HG02798 (cell line): Measurements from ENCODE around the gene TIMP4.

Experiments used
- ATAC-seq: cut with Tn5 transposase; IDR thresholded peaks from one replicate; pipeline ENCODE4 v1.9.1; 2021; ENCODE audit warnings: mild to moderate bottlenecking; ENCODE audit not compliant: unreplicated experiment, poor library complexity

TIMP4 gene

DNA sequence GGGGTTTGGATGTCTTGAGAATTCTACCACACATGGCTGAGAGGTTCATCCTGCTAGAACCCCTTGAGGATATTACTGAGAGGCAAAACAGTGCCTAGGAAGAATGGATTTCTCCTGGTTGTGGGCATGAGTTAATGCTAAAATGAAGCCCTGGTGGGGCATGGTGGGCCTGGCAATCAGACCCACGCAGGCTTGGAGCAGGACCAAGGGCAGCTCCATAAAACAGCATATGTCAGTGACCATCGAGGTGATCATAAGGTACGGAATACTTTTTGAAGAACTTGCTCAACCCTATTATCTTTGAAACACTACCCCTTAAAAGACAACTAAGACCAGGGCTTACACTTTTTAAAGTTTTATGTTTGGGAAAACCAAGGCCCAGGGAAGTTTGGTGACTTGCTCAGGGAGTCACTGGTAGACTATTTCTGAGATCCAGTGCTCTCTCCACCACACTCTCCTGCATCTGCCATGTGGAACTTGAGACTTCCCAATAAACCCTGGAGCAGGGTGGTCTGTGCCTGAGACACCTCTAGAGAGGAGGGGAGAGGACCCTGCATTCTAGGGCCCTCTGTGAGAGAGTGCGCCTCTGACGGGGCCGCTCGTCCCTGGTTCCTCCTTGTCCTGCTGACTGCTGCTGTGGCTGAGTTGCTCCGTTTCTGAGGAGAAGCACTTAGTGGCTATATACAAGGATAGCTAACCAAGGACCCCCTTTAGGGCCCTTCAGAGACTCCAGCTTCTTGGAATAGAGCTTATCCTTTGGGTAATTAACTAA, 28.0 kb upstream of the TIMP4 start:
- ATAC-seq, result no peak

DNA sequence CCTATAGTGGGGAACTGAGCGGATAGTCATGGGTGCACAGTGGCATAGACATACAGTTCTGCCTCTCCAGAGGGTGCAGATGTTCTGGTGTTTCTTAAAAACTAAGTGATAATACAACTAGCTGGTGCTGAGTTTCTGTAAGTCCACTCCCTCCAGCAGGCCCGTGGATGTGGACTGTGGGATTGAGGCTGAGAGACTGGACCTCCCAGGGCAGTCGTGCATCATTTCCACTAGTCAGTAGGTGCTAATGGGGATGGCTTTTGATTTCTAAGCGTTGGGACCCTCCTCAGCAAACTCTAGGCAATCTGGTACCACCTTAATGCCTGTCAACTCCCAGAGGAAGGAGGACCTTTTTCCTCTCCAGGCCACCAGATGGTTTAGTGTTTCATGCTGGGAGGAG, 27.3 kb upstream of the TIMP4 start:
- no peak for ATAC-seq

DNA sequence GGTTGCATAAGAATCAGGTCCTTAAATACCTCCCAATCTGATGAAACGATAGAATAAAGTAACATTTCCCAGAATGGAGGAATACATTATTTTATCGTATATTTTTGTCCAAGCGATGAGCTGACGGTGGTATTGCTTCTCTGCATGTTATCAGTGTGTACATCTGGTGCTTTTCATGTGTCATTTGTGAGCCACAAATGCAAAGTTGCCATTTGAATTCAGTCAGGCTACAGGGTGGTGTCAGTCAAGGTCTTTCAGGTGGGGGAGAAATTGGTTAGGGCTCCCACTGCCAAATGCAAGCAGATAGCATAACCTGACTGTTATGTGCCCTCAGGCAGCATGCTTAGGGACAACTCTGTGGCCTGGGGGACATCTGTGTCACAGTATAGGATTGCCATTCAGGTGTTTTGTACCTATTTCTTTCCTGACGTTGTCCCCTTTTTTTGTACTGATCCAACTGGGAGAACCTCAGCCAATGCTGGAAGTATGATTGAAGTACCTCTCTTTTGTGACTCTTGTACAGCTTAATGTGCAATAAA, 26.5 kb upstream of the TIMP4 start:
- no peak for ATAC-seq

DNA sequence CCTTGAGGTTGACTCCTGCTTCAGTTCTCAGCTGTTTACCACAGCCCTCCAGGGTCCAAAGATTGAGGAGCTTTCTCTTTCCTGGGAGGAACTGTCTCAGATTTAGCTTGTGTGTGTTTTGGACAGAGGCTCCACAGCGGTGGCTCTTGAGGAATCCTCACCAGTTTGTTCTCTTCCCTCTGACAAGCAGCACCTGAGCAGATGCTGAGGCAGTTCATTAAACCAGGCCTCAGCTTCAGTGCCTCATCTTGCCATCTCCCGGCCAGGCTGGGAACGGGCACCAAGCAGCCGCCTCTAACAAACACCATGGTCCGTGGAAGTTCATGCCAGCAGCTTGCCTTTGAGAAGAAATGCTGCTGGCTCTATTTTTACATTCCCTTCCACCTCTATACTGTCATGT, 25.8 kb upstream of the TIMP4 start:
- no peak for ATAC-seq

DNA sequence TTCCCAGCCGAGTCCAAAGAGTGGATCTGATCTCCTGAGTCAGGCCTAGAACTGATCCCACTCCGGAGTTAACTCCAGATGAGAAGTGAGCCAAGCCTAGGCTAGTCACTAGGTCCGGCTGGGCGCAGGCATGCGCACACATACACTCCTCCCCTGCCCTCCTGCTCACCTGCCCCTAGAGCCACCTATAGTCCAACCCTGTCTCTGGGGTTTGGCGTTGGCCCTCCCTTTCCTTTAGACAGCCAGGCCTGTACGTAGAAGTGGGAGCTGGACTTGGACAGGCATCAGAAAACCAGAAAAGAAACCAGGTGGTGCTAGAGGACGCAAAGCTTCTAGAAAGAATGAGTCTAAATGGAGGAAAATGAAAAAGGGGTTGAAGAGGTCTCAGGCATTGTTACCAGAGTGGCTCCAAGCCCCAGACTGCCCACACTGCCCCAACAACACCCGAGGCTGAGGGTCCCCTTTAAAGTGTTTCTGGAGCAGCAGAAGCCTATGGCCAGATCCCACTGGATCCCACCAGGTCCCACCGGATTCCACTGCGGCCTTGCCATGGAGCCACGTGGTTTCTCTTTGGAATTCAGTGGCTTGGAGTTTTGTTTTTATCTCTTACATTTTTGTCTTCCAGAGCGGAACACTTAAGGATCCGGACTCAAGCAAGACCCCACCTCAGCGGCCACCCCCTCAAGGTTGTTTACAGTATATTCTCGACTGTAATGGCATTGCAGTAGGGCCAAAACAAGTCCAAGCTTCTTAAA, 24.2 kb upstream of the TIMP4 start:
- no peak for ATAC-seq

DNA sequence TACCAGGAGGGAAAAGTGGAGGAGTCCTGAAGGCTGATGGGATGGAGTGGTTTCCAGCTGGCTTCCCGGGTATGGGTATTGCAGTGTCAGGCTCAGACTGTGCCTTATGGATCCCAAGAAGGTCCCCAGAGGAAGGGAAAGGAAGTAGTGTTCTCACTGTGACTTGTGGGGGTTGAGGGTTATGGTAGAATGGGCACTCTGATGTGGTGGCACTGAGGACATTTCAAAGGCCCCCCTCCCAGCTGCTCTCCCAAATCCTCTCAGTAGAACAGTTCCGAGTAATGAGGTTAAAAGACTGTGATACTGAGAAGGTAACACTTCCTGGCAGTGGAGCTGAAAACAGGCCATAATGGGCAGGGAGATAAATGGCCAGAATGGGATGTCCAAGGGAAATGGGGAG, 23.1 kb upstream of the TIMP4 start:
- ATAC-seq, result no peak

DNA sequence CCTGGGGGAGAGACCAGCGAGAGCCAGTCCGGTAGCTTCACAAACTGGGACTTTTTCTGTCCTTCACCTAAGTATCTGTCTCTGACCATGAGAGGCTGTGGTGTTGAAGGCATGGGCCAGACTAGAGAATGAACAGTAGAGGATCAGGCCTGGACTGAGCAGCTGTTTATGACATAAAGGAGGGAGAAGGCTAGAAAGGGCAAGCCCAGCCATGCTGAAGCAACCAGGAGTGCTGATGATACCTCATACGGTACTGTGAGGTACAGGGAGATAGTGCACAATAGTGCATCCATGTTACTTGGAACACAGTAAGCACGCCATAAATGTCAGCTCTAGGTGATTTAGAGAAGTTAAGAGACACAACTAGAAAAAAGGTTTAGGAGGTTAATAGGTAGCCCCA, 22.6 kb upstream of the TIMP4 start:
- ATAC-seq, result no peak

DNA sequence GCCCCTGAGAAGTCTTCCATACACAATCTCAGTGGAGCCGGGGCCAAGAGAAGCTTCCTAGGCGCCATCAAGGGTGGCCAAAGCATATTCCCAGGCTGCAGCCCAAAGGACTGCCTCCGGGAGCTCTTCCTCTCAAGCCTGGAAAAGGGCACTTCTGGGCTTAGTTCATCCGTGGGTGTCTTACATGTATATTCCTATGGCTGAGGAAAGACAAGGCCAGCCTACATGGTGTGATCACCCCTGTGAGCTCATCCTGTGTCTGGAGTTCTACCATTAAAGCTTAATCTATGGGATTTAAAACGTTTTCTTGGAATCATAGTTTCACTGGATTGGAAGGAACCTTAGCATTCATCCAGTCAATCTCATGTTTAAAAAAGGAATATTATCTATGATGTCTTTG, 21.9 kb upstream of the TIMP4 start:
- no peak for ATAC-seq

DNA sequence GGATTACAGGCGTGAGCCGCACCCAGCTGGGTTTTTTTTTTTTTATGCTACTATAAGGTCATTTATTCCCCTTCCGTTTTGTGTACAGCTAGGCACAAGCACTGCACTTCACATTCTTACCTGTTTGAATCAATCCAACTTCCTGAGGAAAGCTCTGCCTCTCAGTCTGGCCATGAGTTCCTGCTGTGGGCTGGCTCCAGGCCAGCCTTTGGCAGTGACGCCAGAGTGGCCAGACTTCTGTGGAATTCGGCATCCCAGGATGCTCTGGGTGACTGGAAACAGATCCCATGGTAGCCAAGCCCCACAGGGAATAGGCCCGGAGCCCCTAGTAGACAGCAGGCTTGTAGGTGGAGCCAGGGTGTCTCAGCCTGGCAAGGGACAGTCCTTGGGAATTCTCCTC, 21.5 kb upstream of the TIMP4 start:
- no peak for ATAC-seq

DNA sequence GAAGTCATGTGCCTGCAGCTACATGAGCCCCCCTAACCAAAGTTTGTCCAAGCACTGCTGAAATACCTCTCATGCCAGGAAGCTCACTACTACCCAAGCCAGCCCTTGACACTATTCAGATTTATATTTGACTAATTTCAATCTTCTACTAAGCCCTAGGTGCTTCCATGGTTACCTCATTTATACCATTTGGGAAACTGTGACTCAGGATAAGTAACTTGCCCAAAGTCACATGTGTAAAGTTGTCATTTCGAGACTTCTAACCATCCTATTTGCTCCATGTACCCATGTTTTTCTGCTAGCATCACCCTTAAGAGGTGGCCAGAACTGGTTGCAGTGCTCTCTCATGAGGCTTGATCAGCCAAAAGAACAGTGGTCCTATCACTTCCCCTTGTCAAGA, 20.7 kb upstream of the TIMP4 start:
- no peak for ATAC-seq

DNA sequence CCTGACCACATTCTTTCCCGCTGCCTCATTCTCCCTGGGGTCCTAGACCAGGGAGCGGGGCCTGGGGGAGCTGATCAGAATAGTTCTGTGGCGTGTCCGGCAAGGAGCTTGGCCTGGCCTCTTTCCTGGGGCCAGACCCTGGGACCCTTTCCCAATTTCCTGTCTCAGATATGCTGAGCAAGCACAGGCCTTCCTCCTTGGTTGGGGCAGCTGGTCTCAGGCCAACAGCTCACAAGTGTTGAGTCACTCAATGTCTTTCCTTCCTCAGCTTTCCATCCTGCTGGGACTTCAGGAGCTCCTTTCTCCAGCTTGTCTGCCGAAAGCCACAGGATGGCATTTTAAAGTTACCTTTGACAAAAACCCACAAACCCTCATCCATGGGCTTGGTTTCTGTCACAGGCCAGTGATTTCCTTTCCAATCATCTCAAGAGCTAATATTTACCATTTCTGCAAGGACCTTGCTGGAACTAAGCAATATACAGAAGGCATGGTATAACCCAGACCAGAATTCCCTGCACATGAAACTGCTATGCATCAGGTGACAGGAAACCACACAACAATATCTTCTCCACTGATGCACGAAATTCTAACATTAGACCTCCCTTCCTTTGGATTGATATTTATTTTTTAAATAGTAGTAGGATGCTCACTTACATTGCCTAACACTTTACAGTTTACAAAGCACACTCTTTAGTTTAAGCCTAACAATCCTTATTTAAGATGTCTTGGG, 19.5 kb upstream of the TIMP4 start:
- no peak for ATAC-seq

DNA sequence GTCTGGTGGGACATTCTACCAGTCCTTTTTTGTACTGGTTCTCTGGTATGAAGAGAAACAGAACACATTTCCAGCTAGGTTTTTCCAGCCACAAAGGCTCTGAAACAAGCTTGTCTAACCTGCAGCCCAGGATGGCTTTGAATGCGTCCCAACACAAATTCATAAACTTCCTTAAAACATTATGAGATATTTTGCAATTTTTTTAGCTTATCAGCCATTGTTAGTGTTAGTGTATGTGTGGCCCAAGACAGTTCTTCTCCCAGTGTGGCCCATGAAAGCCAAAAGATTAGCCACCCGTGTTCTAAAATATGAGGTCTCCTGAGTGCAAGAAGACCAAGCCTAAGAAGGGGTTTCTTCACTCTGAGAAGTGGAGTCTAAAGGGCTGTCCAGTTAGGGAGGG, 18.4 kb upstream of the TIMP4 start:
- no peak for ATAC-seq

DNA sequence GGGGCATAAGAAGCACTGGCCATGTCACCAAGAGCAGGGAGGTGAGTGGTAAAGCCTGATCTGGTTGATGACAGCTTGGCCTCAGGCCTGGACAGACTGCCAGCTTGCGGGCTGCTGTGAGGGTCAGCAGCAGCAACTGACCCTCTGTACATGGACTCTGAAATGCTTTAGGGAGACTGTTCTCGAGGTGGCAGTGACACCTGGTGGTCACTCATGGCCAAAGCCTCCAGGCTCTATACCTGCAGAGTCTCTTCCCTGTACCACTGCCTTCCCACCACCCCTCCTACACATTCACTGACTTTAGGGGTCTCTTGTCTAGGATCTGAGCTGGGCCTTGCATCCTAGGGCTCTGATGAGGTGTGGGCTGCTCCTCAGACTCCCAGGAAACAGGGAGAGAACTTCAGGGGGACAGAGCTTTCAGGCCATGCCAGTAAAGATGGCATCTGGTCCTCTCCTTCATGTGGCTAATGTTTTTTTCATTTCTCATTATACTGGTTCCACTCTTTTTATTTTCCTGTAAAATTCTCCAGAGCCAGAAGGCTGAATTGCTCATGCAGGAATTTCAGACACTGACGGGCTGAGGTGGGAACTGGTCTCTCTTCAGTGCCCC, 17.2 kb upstream of the TIMP4 start:
- peak; percentile 75 for ATAC-seq

DNA sequence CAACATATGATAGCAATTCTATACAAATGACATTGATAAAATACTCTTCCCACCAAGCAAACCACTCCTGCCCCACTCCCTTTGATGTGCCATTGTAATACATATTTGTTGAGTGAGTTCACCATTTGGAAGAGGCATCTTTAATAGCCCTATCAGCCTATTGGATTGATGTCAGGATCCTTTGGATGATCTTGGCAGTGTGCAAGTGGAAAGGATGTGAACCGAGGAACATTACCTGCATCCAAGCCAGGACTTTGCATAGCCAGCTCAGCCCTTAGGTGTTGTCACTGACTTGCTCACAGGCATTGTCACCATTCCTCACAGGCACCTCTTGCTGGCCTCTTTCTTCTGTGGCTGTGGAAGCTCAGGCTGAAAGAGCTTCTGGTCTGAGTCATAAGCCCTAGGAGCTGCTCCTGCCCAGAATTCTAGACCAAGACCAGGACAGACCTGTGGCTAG, 16.5 kb upstream of the TIMP4 start:
- ATAC-seq, result no peak

DNA sequence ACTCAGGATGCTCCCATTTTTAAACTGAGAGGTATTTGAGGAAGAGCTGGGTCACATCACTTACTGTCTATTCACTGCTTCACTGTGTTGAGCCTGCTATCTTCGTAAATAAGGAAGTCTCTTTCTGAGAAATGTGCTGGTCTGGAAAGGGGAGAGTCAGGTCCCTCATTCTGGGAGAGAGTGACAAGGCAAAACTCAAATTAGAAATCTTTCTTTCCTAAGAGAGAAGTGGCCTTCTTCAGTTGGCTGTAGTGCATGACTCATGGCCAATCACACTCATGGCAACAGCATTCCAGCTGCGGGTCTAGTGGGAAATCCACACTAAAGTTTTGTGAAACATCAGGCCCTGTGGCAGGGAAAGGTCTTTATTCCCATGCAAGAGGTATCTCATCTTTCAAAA, 11.5 kb upstream of the TIMP4 start:
- no peak for ATAC-seq

DNA sequence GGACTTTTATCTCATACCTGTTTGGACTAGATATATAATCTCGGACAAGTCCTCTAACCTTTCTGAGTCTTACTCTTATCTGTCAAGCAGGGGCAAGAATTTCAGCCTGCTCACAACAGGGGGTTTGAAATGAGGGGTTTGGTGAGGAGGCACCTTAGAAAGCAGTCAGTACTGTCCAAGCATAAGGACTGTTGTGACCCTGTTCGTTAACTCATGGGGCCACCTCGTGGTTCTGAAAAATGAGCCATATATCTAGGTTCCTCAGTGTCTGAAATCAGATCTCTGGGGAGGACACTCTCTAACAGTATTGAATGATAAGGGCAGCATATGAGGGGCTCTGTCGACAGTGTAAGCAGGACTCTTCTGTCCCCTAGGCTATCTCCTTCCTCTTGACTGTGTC, 7.2 kb upstream of the TIMP4 start:
- ATAC-seq, result no peak

DNA sequence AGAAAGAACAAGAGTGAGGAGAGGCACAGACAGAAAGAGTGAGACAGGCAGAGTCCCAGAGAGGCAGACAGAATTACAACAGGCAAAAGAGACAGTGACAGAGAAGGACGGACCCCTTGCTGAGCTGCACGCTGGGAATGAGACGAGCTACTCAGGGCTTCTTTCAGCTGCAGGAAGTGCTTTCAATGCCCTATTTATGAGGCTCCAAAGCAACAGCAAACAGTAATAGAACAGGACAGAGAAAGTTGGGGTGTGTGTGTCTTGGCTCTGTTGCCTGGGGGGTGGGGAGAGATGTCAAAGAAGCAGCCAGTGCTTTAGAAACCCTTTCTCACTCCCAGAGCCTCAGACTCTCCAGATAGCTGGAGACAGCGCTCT, 502 bp upstream of the TIMP4 start:
- ATAC-seq, result no peak

DNA sequence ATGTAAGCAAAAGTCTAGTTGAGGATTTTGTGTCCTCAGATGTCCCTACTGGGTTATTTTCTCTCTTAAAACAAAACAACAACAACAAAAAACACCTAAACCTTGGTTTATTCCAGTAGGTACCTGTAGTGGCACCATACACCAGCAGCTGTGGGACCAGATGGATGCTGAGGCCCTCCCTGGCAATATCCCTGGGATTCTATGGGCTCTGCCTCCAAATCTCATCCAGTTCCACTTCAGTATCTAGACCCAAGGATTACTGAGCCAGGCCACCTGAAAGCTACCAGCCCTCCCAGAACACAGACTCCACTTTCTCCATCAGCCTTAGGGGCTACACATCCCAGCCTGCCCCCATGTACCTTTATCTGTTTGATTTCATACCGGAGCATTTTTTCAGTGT, 1.7 kb downstream of the TIMP4 start:
- ATAC-seq, result no peak

DNA sequence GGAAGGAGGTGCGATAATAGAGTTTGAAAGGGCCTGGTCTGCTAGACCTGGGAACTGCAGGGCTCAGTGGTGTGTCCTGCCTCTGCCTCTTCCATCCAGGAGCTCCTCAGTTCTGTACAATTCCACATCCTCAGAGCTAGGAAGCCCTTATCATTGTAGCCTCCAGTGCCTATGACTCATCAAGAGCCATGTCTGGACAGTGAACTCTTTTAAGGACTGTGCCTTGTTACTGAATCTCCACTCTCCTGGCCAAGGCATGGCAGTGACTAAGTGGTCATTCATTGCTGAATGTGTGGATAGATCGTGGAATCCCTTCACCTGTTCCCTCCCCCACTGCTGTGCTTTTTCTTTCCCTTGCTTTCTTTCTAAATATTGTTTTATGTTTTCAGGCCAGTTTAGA, 2.9 kb downstream of the TIMP4 start:
- no peak for ATAC-seq

DNA sequence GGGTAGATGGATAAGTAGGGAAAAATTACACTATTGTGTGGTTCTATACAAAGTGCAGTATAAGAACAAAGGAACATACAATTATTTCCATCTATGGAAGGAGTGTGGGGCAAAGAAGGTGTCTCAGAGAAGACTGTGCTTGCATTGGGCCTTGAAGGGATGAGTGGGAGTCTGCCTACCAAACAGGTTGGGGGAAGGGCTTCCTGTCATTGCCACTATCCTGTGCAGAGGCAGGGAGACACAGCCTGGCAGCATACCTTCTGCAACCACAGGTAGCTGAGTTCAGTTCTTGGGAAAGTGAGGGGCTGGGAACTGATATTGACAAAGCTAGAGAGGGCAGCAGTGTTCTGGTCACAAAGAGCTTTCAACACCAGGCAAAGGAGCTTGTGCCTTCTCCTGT, 3.4 kb downstream of the TIMP4 start:
- no peak for ATAC-seq

DNA sequence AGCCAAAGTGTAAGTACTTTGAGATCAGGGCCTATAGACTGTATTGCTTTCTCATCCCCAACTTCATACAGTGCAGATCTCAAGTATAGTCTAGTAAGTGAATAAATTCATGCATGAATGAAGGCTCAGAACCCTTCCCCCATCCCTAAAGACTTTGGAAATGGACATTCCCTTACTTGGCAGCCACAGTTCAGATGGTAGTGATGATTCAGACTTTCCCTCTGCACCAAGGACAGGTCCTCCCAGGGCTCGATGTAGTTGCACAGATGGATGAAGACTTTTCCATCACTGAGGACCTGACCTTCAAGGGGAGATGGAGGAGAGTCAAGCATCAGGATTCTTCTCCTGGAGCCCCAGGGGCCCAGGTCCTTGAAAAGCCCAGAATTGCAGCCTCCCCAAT, 4.6 kb downstream of the TIMP4 start:
- ATAC-seq, result no peak
